BJ (cell line): Measurements from ENCODE around the gene ACTG1. TPM values are rescaled to one million over a fixed set of nuclear protein-coding genes. Genes with fewer than 3 reads are reported as not detected.

ENCODE experiments used
- CTCF ChIA-PET: fragments of 350-600 bp; formaldehyde crosslinking; extraction: SDS; loops from one replicate; lab custom pipeline; 2021; ENCODE audit warnings: antibody characterized with exemption, inconsistent platforms; lab: Yijun Ruan, JAX
- POLR2A ChIA-PET: fragments of 300-600 bp; sonication (Branson Sonifier 250); formaldehyde crosslinking; extraction: SDS; loops from one replicate; lab custom pipeline; 2021; ENCODE audit warnings: antibody characterized with exemption; lab: Charles Lee
- DNase-seq: peaks from one replicate; pipeline ENCODE4 v3.0.0-alpha.2; 2011; ENCODE audit warnings: low read depth
- H3K27me3 ChIP-seq: 2 replicates; pipeline ENCODE4 v1.6.0; 2011; ENCODE audit warnings: low read length; ENCODE audit not compliant: control insufficient read depth, insufficient read depth
- H3K36me3 ChIP-seq: 2 replicates; pipeline ENCODE4 v1.5.1; 2011; ENCODE audit warnings: low read length; ENCODE audit not compliant: control insufficient read depth, insufficient read depth
- H3K4me3 ChIP-seq: 2 replicates; pipeline ENCODE4 v1.5.1; 2011; ENCODE audit warnings: low read depth, mild to moderate bottlenecking, control low read depth, low read length
- polyA plus RNA-seq: library from polyadenylated mRNA; depleted of rRNA; stranded (reverse); fragments of >200 nt; gene quantifications from 2 replicates; pipeline ENCODE4 v1.2.3, GENCODE V29; 2011
- TF ChIP-seq, protein P1 (sequence below): IDR thresholded peaks from 2 replicates; pipeline ENCODE4 v1.5.1; 2011; ENCODE audit warnings: low read depth, mild to moderate bottlenecking, control low read depth, inconsistent platforms, low read length, moderate library complexity; ENCODE audit not compliant: insufficient read depth

ACTG1 gene
- polyA plus RNA-seq, 1 experiment = 3,774 TPM

DNA sequence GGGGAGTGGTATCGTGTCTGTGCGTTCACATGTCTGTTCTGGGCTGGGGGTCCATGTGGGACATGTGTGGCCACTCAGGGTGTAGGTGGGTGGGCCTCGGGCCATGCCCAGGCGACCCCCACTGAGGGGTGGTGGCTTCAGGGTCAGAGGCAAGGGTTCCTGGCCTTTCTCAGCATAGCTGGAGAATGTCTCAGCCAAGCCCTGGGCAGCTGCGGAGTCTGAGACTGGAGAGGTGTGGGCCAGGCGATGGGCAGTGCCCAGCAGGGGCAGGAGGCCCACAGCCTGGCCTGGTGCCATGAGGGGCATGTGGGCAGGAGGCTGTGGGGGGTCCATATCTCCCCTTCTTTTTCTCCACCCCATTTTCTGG lies 16.8 kb upstream of the ACTG1 start:
- ChIA-PET CTCF (interaction anchor here (1.2 to 1.4 kb wide), 2 partner anchors 11 to 72 kb away, joined by 4 to 5 read pairs; no protein-coding TSS in a partner anchor), POLR2A (no interaction called here)

DNA sequence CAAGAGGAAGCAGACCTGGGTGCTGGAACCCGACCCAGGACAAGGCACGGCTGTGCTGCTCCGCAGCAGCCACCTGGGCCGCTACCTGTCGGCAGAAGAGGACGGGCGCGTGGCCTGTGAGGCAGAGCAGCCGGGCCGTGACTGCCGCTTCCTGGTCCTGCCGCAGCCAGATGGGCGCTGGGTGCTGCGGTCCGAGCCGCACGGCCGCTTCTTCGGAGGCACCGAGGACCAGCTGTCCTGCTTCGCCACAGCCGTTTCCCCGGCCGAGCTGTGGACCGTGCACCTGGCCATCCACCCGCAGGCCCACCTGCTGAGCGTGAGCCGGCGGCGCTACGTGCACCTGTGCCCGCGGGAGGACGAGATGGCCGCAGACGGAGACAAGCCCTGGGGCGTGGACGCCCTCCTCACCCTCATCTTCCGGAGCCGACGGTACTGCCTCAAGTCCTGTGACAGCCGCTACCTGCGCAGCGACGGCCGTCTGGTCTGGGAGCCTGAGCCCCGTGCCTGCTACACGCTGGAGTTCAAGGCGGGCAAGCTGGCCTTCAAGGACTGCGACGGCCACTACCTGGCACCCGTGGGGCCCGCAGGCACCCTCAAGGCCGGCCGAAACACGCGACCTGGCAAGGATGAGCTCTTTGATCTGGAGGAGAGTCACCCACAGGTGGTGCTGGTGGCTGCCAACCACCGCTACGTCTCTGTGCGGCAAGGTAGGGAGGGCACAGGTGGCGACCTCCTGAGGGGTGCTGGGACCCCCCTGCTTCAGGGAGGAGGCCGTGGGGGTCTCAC lies 16.2 kb upstream of the ACTG1 start:
- Histone ChIP-seq H3K36me3 (no peaks in the 10 kb centered on the region), H3K4me3 (no peak overlapping the region), H3K27me3 (no peaks in the 10 kb centered on the region)
- TF ChIP-seq, protein P1, sequence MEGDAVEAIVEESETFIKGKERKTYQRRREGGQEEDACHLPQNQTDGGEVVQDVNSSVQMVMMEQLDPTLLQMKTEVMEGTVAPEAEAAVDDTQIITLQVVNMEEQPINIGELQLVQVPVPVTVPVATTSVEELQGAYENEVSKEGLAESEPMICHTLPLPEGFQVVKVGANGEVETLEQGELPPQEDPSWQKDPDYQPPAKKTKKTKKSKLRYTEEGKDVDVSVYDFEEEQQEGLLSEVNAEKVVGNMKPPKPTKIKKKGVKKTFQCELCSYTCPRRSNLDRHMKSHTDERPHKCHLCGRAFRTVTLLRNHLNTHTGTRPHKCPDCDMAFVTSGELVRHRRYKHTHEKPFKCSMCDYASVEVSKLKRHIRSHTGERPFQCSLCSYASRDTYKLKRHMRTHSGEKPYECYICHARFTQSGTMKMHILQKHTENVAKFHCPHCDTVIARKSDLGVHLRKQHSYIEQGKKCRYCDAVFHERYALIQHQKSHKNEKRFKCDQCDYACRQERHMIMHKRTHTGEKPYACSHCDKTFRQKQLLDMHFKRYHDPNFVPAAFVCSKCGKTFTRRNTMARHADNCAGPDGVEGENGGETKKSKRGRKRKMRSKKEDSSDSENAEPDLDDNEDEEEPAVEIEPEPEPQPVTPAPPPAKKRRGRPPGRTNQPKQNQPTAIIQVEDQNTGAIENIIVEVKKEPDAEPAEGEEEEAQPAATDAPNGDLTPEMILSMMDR = no peak
- ChIA-PET POLR2A (interaction anchor here (0.6 kb wide), 2 partner anchors 12 to 38 kb away, joined by 10 to 14 read pairs; no protein-coding TSS in a partner anchor), CTCF (interaction anchor here (1.2 kb wide), 1 partner anchor 10 kb away, joined by 4 read pairs; no protein-coding TSS in a partner anchor)
- DNase-seq = no peak

More for the DNA sequence above, 16.8 kb upstream of the ACTG1 start:
- TF ChIP-seq, protein P1 = no peak
- H3K4me3 ChIP-seq = no peak overlapping the region
- DNase-seq = no peak
- H3K36me3 ChIP-seq = no peaks in the 10 kb centered on the region
- H3K27me3 ChIP-seq = no peaks in the 10 kb centered on the region

DNA sequence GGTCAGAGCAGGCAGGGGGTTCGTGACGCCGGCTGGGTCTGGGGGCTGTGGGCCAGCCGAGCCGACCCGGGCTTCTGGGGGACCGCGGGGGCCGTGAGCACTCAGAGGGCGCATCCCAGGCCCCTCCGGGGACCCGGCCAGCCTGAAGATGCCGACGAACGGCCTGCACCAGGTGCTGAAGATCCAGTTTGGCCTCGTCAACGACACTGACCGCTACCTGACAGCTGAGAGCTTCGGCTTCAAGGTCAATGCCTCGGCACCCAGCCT lies 15.7 kb upstream of the ACTG1 start:
- no peak for DNase-seq
- Histone ChIP-seq H3K36me3 (no peaks in the 10 kb centered on the region), H3K27me3 (no peaks in the 10 kb centered on the region), H3K4me3 (no peak overlapping the region)
- ChIA-PET CTCF (interaction anchor here (0.6 kb wide), 1 partner anchor 130 kb away, joined by 3 read pairs; no protein-coding TSS in a partner anchor), POLR2A (interaction anchor here (0.6 kb wide), 2 partner anchors 12 to 38 kb away, joined by 10 to 14 read pairs; no protein-coding TSS in a partner anchor)
- TF ChIP-seq, protein P1 = no peak

DNA sequence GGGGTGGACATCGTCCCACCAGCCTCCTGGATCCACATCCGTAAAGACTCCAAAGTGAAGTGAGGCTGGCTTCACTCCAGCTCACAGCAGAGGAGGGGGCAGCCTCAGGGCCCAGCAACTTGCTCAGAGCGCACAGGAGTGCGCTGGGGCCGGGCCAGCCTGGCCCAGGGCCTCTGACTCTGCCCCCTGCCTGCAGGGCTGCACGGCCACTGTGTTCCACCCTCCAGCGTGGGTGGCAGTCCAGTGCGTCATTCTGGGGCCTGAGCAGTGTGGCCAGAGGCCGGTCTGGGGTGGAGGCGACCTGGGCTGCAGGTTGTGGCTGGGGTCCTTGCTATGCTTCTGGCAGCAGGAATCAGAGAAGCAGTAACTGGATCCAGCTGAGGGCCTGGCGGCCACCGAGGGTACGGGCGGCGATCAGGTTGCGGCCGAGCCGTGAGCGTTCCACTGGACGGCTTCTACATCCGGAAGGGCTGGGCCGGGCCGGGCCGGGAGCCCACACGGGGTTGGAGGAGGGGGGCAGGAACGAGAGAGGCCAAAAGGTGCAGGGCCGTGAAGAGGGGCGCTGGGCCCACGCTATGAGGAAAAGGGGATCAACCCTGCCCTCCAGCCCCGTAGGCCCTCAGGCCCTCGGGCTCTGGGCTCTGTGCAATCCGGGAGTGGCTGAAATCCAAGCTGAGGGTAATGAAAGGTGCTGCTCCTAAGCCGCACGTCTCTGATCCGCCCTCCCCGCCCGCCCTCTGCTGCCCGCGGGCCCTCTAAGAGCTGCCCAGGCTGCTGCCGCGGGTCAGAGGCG lies 15.2 kb upstream of the ACTG1 start, which contains the start of gene FSCN2:
TSS of gene FSCN2 (plus strand) at position 787 of the 793 bp plus-strand sequence. CDS start 155 bp downstream, outside the sequence.
- TF ChIP-seq, protein P1 = peak; percentile 58
- DNase-seq = no peak
- Histone ChIP-seq H3K36me3 (no peaks in the 10 kb centered on the region), H3K27me3 (no peaks in the 10 kb centered on the region), H3K4me3 (no peak within 1 kb of the TSS)
- CTCF ChIA-PET = interaction anchor here (0.6 to 1.0 kb wide), 2 partner anchors 9 to 131 kb away, joined by 3 read pairs; no protein-coding TSS in a partner anchor
- POLR2A ChIA-PET = interaction anchor here (0.6 kb wide), 2 partner anchors 11 to 39 kb away, joined by 10 to 14 read pairs; no protein-coding TSS in a partner anchor
